KMS-11 (cell line): ENCODE measurements around the gene CGREF1.

Source experiments
- H2AFZ ChIP-seq: fragments of 200-600 bp; sonication (generic); 2 replicates; pipeline ENCODE4 v1.6.1; 2016; ENCODE audit warnings: antibody characterized with exemption, mixed run types, low read depth
- H3K27ac ChIP-seq: fragments of 200-600 bp; sonication (generic); 2 replicates; pipeline ENCODE4 v1.6.1; 2016; ENCODE audit warnings: mild to moderate bottlenecking, mixed run types
- H3K27me3 ChIP-seq: fragments of 200-600 bp; sonication (generic); 2 replicates; pipeline ENCODE4 v1.6.1; 2017; ENCODE audit warnings: mild to moderate bottlenecking, low read depth, mixed run types, moderate library complexity; ENCODE audit not compliant: insufficient read depth
- H3K36me3 ChIP-seq: fragments of 200-600 bp; sonication (generic); 2 replicates; pipeline ENCODE4 v1.6.1; 2017; ENCODE audit warnings: mild to moderate bottlenecking, mixed run types; ENCODE audit not compliant: insufficient read depth
- H3K4me1 ChIP-seq: fragments of 200-600 bp; sonication (generic); 2 replicates; pipeline ENCODE4 v1.6.1; 2016; ENCODE audit warnings: mild to moderate bottlenecking, low read depth, mixed run types; ENCODE audit not compliant: poor library complexity, severe bottlenecking
- H3K4me2 ChIP-seq: fragments of 200-600 bp; sonication (generic); 2 replicates; pipeline ENCODE4 v1.7.0; 2016; ENCODE audit warnings: mild to moderate bottlenecking, mixed run types
- H3K4me3 ChIP-seq: fragments of 200-600 bp; sonication (generic); IDR thresholded peaks from 2 replicates; pipeline ENCODE4 v1.6.1; 2017; ENCODE audit warnings: low read depth, low read length, mixed read lengths; ENCODE audit not compliant: insufficient read depth
- H3K79me2 ChIP-seq: fragments of 200-600 bp; sonication (generic); 2 replicates; pipeline ENCODE4 v1.6.1; 2016; ENCODE audit warnings: low read depth, mixed run types; ENCODE audit not compliant: insufficient read depth
- H3K9ac ChIP-seq: fragments of 200-600 bp; sonication (generic); 2 replicates; pipeline ENCODE4 v1.6.1; 2016; ENCODE audit warnings: mild to moderate bottlenecking, mixed run types
- H4K20me1 ChIP-seq: fragments of 200-600 bp; sonication (generic); 2 replicates; pipeline ENCODE4 v1.6.1; 2016; ENCODE audit warnings: mild to moderate bottlenecking, mixed run types; ENCODE audit not compliant: insufficient read depth
- CTCF ChIP-seq: fragments of 200-600 bp; sonication (generic); conservative IDR thresholded peaks from 2 replicates; pipeline ENCODE4 v1.6.1; 2017; ENCODE audit warnings: low read depth, mild to moderate bottlenecking, antibody characterized with exemption, low read length, moderate library complexity, mixed read lengths

CGREF1 gene

GRCh38 chr2:27109083-27109482 is 9.8 kb downstream of the CGREF1 start:
- no peak overlapping the region for H3K9ac ChIP-seq
- no peak overlapping the region for H3K4me3 ChIP-seq
- no peaks in the 10 kb centered on the region for H3K27me3 ChIP-seq
- H3K4me2 ChIP-seq = no peak overlapping the region
- no peaks in the 10 kb centered on the region for H4K20me1 ChIP-seq
- H2AFZ ChIP-seq = no peak overlapping the region
- H3K79me2 ChIP-seq = no peaks in the 10 kb centered on the region
- no peak overlapping the region for H3K27ac ChIP-seq
- no peaks in the 10 kb centered on the region for H3K36me3 ChIP-seq
- TF ChIP-seq CTCF = no peak
- H3K4me1 ChIP-seq = peaks cover 10% of the 10 kb centered on the region

GRCh38 chr2:27108221-27108620 is 10.7 kb downstream of the CGREF1 start:
- H4K20me1 ChIP-seq = no peaks in the 10 kb centered on the region
- no peak for TF ChIP-seq CTCF
- H2AFZ ChIP-seq = no peak overlapping the region
- H3K9ac ChIP-seq = no peak overlapping the region
- H3K27ac ChIP-seq = no peak overlapping the region
- H3K4me3 ChIP-seq = no peak overlapping the region
- H3K79me2 ChIP-seq = no peaks in the 10 kb centered on the region
- H3K36me3 ChIP-seq = no peaks in the 10 kb centered on the region
- H3K4me1 ChIP-seq = peaks cover 10% of the 10 kb centered on the region
- no peaks in the 10 kb centered on the region for H3K27me3 ChIP-seq
- H3K4me2 ChIP-seq = no peak overlapping the region

DNA sequence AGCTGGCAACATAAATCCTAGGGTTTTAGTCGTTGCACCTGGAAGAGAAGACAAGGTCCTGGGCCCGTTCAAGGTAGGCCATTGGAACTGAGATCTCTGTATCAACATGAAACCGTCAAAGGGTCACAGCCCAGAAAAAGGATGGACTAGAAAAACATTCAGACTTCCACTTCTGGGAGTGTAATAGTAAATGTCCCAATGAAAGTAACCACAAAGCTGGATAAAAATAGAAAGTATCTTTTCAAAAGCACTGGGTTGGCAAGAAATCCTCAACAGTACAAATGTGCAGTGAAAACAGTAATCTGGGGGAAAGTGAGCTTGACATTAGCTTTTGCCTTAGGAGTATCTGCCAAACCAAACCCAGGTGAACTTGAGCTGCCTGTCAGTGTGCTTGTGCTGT is 12.9 kb downstream of the CGREF1 start:
- no peak for TF ChIP-seq CTCF
- H3K36me3 ChIP-seq = no peaks in the 10 kb centered on the region
- peaks cover 10% of the 10 kb centered on the region for H3K4me1 ChIP-seq
- no peaks in the 10 kb centered on the region for H3K27me3 ChIP-seq
- no peak overlapping the region for H2AFZ ChIP-seq
- no peaks in the 10 kb centered on the region for H3K79me2 ChIP-seq
- no peaks in the 10 kb centered on the region for H4K20me1 ChIP-seq
- no peak overlapping the region for H3K4me3 ChIP-seq
- H3K27ac ChIP-seq = no peak overlapping the region
- peak overlapping the region; percentile 1; the same call in 1 of the 2 replicates for H3K4me2 ChIP-seq
- no peak overlapping the region for H3K9ac ChIP-seq

DNA sequence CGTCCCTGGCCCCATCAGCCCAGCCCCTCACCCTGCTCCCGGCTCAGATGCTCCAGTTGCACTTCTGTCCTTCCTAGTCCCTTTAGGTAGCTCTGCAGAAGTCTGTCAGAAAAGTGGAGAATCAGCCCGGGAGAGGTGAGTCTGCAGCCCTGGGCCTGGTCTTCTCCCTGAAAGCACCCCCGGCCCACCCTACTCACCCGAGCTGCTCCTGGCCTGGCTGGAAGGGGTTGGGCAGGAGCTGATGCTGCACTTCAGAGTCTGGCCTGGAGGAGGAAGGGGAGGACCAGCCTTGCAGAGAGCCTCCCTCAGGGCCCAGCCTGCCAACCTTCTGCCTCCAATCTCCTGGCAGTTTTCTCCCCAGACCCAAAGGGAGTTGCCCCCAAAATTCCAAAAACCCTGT is 16.6 kb downstream of the CGREF1 start:
- H3K36me3 ChIP-seq = no peaks in the 10 kb centered on the region
- H2AFZ ChIP-seq = no peak overlapping the region
- H3K27ac ChIP-seq = no peak overlapping the region
- H3K4me1 ChIP-seq = peaks cover 10% of the 10 kb centered on the region
- H4K20me1 ChIP-seq = no peaks in the 10 kb centered on the region
- no peak for TF ChIP-seq CTCF
- no peak overlapping the region for H3K4me3 ChIP-seq
- H3K27me3 ChIP-seq = no peaks in the 10 kb centered on the region
- H3K4me2 ChIP-seq = no peak overlapping the region
- no peaks in the 10 kb centered on the region for H3K79me2 ChIP-seq
- H3K9ac ChIP-seq = no peak overlapping the region
